ENCODE results near the gene XYLB. TPM values are rescaled to one million over a fixed set of nuclear protein-coding genes. Genes with fewer than 3 reads are reported as not detected.

XYLB gene
- total RNA-seq, 1 experiment from 2014 or later = 14.0 TPM

GRCh38 chr3:38375072-38375471 lies 28.5 kb downstream of the XYLB start (continued):
- TF ChIP-seq ZNF274 (IDR thresholded peaks at IDR 0.05; ENCODE audit: low read depth, low read length) (no peak), CEBPB (IDR thresholded peaks at IDR 0.05; ENCODE audit: low read depth) (no peak)

GRCh38 chr3:38375488-38376097 lies 29.0 kb downstream of the XYLB start:
- no peak overlapping the region for H3K4me3 ChIP-seq (replicated peaks in 1 of 2; ENCODE audit: low read depth in 1 of 2, low read length in 2 of 2)
- H2AFZ ChIP-seq (ENCODE audit: low read depth, low read length, poor library complexity, severe bottlenecking) = no peak overlapping the region
- BruUV-seq (replicated peaks) = no TSS peak
- DNase-seq (ENCODE audit: low read depth, low spot score) (no peak), ATAC-seq (no peak)
- peaks cover 8 to 31% of the 10 kb centered on the region in 2 experiments for H3K36me3 ChIP-seq (ENCODE audit: control insufficient read depth in 1 of 2, insufficient read depth in 2 of 2, low read length in 2 of 2)
- ChIA-PET CTCF (interaction anchor here (0.9 to 1.4 kb wide), 2 partner anchors 29 to 242 kb away, joined by 3 read pairs; partner anchors contain the start of gene XYLB), RAD21 (ENCODE audit: low non-redundant PET in 1 of 2, low total read pairs in 2 of 2, uncharacterized antibody in 2 of 2, unreplicated experiment in 2 of 2) (no interaction called here), POLR2A (no interaction called here)
- no peaks in the 10 kb centered on the region for H3K79me2 ChIP-seq (ENCODE audit: insufficient read depth, low read length)
- no peak overlapping the region for H3K9ac ChIP-seq (ENCODE audit: low read length)
- H3K4me2 ChIP-seq (ENCODE audit: low read length) = no peak overlapping the region
- no peak overlapping the region for H3K27ac ChIP-seq (ENCODE audit: low read depth, low read length)
- no peaks in the 10 kb centered on the region for H3K9me3 ChIP-seq (ENCODE audit: control insufficient read depth in 1 of 2, insufficient read depth in 1 of 2, low read depth in 1 of 2, low read length in 2 of 2)
- no peaks in the 10 kb centered on the region for H3K27me3 ChIP-seq (ENCODE audit: insufficient read depth, low read length)
- H3K9me2 ChIP-seq (ENCODE audit: insufficient read depth) = no peaks in the 10 kb centered on the region
- TF ChIP-seq FOSL1 (IDR thresholded peaks at IDR 0.05; ENCODE audit: low read depth) (no peak), MAX (IDR thresholded peaks at IDR 0.05) (no peak), REST (IDR thresholded peaks at IDR 0.05; ENCODE audit: low read depth) (no peak)
- intact Hi-C loops (cut with micrococcal nuclease) = no loop called here
- no peaks in the 10 kb centered on the region for H3K4me1 ChIP-seq (ENCODE audit: control insufficient read depth in 1 of 2, insufficient read depth in 2 of 2, low read length in 2 of 2)
- H4K20me1 ChIP-seq (ENCODE audit: insufficient read depth) = no peaks in the 10 kb centered on the region
